Activated CD4-positive, alpha-beta T cell treated with anti-CD3 and anti-CD28 coated beads, Interleukin-2, Interleukin-4, amounts not matched to agents 100 ng/mL and 50 ng/mL, durations not matched to agents 16 hours and 8 hours (primary cell): ENCODE measurements around the gene GXYLT2.
"Not testable (repeated sequence)": the region's sequence is repeated elsewhere in the genome, so short reads cannot be mapped to it uniquely, and the experiment has no call there.

ENCODE experiments used
- DNase-seq: peaks from one replicate; pipeline ENCODE4 v3.0.0-alpha.2; 2020; ENCODE audit warnings: low spot score

GXYLT2 gene

DNA sequence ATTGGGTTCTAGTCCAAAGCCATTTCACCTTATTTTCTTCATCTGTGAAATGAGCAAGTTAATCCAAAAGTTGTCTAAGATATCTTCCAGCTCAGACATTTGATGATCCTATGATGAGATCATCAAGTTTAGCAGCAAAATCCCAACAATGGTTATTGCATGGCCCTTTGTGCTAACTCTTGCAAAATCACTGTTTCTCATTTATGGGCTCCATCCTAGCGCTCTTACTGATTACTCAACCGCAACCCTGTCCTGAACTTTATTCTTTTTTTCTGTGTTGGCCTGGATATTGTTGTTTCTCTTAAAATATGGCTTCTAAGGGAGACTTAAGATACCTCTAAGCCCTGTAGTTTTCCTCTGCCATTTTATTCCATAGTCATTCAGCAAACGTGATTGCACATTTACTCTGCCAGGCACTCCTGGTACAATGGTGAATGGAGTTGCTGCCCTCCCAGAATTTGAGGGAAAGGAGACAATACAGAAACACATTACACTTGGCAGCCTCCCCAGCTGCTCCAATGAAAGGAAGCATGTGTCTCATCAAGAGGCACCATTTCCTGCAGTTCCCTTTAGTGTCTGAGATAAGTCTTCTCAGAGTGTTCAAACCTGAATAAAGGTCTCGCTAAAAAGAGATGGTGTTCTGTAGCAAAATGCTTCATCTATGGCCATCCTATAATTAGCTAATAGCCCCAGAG, 4.4 kb downstream of the GXYLT2 start:
- DNase-seq, result no peak

DNA sequence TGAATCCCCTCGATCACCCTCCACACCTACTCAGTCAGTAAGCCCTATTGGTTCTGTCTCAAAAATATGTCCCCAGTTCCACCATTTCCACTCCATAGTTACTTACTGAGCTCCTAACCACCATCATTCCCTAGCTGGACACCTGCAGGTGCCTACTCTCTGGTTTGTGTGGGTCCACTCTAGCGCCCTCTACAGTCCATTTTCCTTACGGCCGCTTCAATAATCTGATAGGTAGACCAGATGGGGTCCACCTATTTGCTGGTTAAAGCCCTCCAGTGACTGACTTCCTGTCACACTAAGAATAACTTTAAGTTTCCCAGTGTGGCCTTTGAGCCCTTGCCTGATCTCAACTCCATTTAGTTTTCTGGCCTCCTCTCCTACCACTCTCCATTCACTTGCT, 5.0 kb downstream of the GXYLT2 start:
- no peak for DNase-seq

DNA sequence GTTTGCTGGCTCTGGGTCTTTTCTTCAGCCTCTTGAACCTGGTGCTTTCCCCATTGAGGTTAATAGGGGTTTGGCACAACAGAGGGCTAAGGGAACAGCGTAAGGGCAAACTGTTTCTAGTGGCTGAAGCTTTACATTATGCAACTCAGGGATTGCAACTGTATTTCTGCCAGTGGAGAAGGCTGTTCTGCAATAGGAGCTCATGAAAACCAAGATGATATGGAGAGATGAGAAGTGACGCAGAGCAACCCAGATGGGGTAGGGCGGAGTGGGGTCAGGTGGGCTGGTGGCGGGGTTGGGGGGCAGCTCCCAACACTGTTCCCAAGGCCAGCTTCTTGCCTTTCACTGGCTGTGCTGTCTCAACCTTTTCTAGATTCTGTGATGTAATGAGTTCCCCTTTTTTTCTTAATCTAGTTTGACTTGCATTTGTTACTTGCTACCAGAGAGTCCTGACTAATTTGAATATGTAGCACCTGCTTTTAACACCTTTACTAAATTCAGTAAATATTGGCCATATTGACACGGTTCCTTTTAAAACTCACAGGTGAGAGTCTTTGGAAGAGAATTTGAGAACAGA, 7.2 kb downstream of the GXYLT2 start:
- DNase-seq, result no peak

DNA sequence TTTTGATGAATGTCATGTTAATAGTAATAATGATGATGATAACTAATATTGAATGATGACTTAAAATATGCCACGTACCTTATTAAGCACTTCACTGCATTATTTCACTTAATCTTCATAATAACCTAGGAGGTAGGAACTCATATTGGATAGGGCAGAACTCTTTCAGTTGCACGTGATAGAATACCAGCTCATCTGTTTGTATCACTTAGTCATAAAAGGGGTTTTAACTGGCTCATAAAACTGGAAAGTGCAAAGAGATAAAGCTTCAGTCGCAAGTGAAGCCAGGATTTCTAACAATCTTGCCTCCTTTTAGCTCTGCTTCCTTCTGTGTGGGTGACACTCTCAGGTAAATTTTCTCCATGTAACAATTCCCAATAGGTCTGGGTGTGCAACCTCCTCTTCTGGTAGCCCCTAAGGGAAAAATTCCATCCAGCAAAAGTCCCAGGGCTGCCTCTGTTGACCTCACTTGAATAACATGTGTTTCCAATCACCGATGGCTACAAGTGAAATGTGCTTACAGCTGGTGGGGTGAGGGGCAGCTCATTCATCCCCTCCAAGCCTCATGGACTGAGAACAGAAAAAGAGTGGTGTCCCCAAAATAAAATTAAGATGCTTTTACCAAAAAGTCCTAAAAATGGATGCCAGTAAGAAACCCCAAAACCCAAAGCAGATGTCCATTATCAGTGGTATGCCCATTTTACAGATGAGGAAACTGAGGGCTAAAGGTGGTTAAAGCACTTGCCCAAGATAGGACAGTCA, 9.3 kb downstream of the GXYLT2 start:
- DNase-seq, result no peak

DNA sequence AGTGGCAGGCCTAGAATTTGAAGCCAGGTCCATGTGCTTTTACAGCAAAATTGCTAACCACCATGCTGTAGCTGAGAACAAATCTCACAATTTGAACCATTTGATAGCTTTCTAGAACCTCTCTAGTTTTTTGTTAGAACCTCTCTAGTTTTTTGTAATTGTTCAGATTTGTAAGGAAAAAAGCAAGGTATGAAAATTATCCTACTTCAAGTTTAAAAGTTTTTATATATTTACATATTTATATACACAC, 9.8 kb downstream of the GXYLT2 start:
- DNase-seq, result no peak

DNA sequence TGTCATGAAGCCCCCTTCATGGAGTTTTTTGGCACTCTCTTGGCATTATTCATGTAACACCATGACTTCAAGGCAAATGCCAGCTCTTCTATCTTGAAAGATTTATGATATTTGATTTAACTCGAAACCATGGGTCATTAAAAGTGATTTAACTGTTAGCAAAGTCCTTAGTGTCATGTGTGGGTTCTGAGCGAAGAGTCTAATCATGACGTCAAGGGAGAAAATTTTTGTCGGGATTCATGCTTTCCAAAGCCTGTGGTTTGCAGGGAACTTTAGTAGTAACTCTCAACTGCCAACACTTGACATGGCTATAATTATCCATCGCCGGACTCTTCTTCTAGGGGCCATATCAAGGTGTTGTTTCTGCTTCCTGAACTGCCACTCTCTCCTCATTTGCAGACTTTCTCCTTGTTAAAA, 11.5 kb downstream of the GXYLT2 start:
- no peak for DNase-seq

DNA sequence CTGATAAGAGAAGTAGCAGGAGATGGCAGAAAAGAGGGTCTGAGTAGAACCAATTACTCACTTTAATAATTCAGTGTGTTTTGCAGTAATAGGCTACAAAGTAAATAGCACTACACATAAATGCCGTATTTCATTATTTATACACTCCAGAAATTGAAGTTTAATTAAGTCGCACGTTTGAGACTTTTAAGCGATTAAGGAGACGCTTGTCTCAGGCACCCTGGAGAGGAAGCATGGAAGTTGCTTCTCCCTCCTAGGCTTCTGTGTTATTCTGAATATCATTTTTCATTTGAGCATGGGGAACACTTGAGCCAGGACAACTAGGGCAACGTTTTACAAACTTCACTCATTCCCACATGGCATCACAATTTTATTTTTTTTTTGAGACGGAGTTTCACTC, 12.2 kb downstream of the GXYLT2 start:
- DNase-seq, result no peak

DNA sequence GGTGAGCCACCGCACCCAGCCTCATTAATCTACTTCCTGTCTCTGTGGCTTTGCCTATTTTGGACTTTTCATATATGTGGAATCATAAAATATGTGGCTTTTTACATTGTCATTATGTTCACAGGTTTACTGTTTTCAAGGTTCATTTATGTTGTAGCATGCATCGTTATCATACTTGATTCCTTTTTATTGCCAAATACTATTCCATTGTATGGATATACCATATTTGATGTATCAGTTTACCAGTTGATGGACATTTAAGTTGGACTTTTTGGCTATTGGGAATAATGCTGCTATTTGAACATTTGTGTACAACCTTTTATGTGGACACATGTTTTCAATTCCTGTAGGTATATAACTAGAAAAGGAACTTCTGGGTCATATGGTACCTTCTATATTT, 14.0 kb downstream of the GXYLT2 start:
- no peak for DNase-seq

DNA sequence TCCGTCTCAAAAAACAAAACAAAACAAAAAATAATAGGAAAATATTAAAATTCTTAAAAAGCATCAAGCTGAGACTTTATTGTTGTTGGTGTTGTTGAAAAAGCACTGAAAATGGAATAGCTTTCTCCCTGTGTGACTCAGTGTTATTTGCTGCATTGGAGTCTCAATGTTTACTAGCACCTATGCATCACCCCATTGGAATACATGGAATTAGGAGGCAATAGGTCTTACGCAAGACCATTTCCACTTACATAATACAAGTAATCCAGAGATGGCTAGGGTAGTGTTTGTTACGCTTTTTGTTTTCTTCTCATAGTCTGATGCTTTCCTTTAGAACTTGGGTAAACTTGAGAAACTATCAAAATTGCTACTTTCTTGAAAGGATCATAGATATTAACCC, 15.2 kb downstream of the GXYLT2 start:
- no peak for DNase-seq

DNA sequence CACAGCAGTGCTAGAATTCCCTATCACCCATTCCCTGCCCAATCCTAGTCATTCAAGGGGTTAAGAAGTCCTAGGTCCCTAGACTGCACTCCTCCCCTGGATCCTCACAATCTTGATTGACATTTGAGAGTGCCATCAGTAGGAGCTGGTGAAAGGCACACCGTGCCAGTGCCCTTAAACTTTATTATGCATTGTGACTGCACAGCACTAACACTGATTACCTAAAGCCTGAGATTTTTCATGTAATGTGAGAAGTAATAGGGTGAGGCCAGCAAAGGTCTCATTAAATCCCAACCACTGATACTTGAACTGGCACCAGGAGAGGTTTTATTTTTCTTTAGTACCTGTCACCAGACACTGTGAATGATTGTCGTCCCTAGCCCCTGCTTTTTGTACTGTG, 16.3 kb downstream of the GXYLT2 start:
- DNase-seq, result no peak

DNA sequence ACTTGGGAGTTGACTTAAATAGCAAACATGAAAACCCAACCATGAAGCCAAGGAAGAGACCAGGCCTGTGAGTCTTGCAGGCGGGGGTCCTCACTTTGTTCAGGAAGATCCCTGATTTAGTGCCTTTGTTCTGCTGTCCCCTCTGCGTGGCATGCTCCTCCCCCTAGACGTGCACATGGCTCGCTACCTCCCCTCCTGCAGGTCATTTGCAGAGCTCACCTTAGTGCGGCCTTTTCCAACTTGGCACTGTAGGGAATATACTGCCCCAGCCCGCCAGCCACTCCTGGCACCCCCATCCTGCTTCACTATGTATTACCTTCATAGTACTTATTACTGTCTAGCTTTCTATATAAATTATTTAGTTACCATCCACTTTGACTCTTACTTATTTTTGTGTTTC, 18.3 kb downstream of the GXYLT2 start:
- DNase-seq, result no peak

DNA sequence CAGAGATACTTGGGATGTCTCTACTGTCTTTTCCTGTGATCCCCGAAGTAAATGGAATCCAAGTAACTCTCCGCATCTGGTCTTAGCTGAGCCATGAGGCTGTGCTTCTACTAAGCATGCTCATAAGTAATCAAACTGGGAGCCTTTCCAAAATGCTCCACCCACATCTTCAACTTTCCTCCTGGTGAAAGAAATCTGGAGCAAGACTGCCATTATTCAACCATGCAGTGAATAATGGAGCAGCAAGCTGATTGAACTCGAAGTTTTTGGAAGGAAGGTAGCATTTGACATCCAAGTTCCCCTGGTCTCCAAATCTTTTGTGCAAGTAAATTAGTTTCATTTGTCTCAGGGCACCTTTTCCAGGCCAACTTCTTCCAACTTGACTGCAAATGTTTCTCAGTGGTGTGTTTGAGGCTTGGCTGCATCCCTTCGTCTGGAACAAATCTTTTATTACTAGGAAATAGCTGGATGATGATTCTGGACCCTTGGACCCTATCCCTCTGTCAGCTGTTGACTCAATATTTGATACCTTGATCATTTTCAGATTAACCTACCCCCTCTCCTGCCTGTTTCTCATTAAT, 19.4 kb downstream of the GXYLT2 start:
- DNase-seq, result no peak

DNA sequence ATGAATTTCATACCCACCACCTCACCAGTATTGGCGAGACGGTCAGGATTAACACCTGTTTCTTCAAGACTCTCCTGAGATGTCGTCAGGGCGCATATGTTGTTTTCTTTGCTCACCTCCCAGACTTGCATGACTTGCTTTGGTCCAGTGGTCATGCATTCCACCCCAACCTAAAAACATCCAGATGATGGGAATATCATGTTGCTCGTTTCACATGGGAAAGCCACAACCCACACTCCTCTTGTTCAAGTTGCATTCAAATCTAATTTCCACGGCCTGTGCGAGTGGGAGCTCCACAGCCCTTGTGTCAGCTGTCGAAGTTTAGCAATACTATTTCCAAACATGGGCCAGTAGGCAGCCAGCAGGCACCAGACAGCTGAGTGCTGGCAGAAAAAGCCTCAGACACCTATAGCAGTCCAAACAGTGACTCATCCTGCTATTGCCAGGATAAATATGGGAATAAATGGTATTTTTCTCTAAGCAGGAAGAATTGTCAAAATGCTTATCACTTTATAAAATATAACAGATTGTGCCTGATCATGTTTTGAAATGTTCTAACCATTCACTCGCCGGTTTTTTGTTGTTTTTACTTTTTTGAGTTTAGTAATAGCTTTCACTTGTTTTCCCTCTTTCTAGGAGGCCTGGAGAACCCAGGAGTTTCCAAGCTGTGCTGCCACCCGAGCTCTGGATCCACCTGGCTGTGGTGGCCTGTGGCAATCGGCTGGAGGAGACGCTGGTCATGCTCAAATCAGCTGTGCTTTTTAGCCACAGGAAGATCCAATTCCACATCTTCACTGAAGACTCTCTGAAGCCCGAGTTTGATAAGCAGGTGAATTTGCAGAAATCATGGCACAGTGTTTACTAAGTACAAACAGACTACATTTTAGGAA, 20.1 kb downstream of the GXYLT2 start:
- DNase-seq, result no peak

DNA sequence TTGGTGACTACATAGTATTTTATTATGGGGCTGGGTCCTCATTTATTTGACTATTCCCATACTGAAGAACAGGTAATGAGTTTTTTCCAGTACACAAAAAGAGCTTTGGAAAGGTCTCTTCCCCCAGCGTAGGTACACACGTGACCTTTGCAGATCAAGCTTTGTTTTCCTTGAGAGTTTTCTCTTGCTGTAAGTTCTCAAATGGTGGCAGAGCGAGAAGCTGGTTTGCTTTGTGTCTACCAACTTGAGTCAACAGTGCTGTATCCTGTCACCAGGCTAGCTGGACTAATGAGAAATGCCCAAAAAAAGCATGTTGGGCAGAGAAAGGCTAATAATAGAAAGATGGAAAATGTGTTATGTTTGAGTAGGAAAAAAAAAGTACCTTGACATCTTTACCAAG, 21.7 kb downstream of the GXYLT2 start:
- no peak for DNase-seq

DNA sequence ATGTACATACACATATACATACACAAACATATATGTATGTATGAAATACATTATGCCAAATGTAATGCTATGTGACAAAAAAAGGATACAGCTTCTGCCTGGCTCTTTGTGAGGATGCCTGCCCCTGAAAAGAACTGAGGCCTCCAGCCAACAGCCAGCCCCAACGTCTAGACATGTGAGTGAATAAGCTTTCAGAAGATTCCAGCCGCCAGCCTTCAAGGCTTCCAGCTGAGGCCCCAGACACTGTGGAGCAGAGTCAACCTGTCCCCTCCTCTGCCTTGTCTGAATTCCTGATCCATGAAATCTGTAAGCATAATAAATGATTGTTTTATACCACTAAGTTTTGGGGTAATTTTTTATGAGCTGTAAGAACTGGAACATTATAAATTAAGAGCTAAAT, 24.7 kb downstream of the GXYLT2 start:
- no peak for DNase-seq

DNA sequence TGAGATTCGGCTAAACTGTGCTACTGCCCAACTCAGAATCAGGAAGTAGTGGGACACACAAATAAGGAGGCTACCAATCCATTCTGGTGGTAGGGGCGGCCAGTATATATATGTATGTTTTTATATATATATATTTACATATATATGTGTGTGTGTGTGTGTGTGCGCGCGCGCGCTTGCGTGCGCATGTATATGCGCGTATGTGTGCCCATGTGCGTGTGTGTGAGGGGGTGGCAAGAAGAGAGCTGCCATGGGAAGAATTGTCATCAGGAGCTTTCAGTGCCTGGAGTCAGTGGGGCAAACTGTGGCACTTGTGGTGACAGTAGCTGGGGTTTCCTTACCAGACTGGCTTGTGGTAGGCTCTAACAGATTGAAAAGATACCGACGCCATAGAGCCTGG, 26.5 kb downstream of the GXYLT2 start:
- DNase-seq, result no peak

DNA sequence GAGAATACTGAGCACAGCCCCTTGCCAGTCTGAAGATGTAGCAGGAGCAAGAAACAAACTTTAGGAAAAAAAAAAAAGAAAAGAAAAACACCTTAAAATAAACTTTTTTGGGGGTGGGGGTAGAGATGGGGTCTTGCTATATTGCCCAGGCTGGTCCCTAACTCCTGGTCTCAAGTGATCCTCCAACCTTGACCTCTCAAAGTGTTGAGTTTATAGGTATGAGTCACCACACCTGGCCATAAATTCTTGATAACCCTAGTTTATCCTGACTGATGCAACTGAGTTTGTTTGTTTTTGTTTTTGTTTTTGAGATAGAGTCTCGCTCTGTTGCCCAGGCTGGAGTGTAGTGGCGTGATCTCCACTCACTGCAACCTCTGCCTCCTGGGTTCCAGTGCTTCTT, 28.4 kb downstream of the GXYLT2 start:
- DNase-seq, result no peak

DNA sequence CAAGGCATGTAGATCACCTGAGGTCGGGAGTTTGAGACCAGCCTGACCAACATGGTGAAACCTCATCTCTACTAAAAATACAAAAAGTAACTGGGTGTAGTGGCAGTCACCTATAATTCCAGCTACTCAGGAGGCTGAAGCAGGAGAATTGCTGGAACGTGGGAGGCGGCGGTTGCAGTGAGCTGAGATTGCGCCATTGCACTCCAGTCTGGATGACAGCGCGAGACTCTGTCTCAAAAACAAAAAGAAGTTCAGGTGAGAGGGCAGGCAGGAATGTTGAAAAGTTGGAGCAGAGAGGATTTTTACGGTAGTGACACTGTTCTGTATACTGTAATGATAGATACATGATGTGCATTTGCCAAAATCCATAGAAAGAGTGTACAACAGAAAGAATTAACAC, 31.7 kb downstream of the GXYLT2 start:
- no peak for DNase-seq

DNA sequence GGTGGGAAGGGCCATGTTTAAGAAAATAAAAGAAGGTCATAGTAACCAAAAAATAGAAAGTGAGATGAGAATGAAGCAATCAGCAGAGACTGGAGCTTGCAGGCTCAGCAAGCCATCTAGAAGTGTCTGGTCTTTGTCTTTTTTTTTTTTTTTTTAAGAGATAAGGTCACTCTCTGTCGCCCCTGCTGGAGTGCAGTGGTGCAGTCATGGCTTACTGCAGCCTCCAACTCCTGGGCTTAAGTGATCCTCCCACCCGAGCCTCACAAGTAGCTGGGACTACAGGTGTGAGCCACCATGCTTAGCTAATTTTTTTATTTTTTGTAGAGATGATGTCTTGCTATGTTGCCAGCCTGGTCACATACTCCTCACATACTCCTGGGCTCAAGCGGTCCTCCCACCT, 36.2 kb downstream of the GXYLT2 start:
- no peak for DNase-seq

DNA sequence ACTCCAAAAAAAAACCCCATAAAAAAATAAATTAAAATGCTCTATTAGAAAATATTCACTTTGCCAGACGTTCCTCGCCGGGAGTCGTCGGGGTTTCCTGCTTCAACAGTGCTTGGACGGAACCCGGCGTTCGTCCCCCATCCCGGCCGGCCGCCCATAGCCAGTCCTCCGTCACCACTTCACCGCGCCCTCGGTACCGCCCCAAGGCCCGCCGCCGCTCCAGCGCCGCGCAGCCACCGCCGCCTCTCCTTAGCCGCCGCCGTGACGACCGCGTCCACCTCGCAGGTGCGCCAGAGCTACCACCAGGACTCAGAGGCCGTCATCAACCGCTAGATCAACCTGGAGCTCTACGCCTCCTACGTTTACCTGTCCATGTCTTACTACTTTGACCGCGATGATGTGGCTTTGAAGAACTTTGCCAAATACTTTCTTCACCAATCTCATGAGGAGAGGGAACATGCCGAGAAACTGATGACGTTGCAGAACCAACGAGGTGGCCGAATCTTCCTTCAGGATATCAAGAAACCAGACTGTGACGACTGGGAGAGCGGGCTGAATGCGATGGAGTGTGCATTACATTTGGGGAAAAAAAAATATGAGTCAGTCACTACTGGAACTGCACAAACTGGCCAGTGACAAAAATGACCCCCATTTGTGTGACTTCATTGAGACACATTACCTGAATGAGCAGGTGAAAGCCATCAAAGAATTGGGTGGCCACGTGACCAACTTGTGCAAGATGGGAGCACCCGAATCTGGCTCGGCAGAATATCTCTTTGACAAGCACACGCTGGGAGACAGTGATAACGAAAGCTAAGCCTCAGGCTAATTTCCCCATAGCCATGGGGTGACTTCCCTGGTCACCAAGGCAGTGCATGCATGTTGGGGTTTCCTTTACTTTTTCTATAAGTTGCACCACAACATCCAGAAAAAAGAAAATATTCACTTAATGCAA, 41.2 kb downstream of the GXYLT2 start:
- DNase-seq, result not testable (repeated sequence)

DNA sequence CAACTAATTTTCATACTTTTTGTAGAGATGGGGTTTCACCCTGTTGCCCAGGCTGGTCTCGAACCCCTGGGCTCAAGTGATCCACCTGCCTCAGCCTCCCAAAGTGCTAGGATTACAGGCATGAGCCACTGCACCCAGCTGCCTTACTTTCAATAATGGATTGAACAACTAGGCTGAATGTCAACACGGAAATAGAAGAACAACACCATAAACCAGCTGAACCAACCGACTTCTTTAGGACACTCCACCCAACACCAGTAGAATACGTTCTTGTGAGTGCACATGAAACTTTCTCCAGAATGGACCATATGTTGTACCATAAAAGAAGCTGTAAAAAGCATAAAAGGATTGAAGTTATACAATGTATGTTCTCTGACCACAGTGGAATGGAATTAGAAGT, 42.9 kb downstream of the GXYLT2 start:
- DNase-seq, result no peak
